SHP77 (cell line): ENCODE measurements around the gene ZNF79.
A peak's percentile ranks its signal among the peaks of the same experiment; 100 is the strongest.

Experiments
- DNase-seq, 2 experiments: peaks; one replicate each; lab custom pipeline; 2025; lab: John Stamatoyannopoulos, UW

The ZNF79 gene

DNA sequence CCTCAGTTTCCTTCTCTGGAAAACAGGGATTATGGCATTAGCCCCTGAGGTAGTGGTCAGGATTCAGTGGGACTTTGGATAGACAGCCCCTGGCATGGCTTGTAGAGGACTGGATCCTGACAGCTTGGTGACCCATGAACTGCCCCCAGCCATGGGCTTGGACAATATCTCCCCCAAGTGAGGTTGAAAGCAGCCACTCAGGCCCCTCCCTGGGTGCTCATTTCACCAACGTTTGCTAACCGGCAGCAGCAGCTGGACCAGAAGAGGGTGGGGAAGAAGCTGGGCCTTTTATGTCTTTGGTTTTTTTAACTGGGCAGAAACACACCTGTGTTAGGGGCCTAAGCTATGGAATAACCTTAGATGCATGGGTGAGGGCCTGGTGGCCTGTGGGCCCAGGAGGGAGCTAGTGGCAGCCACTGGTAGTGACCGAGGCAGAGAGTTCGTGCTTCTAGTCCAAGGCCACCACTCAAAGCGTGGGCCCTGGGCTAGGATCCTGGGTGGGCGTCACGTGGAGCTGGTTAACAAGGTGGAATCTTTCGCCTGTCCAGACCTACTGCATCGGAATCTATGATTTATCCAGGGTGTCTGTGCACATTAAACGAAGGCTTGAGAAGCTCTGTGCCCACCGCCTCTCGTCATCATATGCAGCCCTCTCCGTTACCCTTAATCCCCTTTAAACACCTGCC lies 25.3 kb upstream of the ZNF79 start:
- DNase-seq, result no peak

DNA sequence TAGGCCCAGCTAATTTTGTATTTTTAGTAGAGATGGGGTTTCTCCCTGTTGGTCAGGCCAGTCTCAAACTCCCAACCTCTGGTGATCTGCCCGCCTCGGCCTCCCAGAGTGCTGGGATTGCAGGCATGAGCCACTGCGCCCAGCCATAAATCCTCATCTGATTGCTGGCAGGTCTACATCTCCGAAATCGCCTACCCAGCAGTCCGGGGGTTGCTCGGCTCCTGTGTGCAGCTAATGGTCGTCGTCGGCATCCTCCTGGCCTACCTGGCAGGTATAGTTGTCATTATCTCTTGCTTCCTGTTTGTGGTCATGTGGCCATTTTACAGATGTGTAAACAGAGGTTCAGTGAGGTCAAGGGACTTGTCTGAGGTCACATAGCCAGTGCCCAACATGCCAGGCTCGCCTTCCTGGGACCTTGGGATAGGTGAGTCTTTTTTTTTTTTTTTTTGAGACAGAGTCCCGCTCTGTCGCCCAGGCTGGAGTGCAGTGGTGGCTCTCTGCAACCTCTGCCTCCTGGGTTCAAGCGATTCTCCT lies 24.4 kb upstream of the ZNF79 start:
- no peak for DNase-seq

DNA sequence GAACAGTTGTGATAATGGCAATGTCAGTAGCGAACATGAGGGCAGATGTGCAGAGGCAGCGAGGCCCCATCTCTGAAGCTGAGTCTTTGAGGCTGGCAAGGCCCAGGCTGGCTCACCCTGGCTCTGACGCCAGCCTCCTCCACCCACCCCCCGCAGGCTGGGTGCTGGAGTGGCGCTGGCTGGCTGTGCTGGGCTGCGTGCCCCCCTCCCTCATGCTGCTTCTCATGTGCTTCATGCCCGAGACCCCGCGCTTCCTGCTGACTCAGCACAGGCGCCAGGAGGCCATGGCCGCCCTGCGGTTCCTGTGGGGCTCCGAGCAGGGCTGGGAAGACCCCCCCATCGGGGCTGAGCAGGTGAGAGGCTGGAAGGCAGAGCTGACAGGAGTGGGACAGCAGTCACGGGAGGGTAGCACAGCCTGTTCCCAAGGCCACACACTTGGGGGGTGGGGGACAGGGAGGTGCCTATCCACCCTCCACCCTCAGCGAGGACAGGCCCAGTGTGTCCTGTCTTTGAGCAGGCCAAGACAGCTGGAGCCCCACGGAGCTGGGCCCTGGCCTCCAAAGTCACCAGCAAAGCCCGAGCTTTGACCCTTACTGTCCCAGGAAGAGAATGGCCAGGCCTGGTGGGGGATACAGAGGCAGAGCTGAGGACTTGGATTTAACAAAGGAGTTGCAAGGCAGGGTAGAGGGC lies 21.6 kb upstream of the ZNF79 start:
- DNase-seq, result no peak

DNA sequence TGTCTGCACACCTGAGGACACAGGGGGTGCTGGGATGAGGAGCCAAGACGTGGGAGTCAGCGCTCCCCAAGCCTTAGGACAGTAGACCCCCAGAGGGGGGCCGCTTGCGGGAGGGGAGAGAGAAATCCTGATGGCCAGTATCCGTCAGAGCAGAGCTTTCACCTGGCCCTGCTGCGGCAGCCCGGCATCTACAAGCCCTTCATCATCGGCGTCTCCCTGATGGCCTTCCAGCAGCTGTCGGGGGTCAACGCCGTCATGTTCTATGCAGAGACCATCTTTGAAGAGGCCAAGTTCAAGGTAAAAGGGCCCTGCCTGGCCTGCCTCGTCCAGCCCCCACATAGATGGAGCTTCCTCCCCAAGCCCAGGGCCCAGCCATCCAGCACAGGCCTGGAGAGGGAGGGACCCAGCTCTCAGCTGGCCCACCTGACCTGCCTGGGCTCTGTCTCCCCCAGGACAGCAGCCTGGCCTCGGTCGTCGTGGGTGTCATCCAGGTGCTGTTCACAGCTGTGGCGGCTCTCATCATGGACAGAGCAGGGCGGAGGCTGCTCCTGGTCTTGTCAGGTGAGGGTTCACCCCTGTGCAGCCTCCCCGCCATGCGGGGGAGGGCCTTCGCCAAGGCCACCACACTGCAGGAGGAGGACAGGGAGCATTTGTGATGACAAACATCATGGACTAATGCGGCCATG lies 20.5 kb upstream of the ZNF79 start:
- DNase-seq, result no peak

DNA sequence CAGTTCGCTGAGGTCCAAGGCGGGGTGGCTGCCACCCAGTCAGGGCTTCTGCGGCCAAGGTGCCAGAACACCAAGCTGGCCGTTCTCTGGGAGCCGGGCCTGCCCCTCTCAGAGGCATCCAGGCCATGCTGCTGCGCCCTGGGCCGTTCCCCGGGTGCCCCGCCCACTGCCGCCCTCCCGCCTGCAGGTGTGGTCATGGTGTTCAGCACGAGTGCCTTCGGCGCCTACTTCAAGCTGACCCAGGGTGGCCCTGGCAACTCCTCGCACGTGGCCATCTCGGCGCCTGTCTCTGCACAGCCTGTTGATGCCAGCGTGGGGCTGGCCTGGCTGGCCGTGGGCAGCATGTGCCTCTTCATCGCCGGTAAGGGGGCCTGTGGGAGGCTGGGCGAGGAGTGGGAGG lies 19.6 kb upstream of the ZNF79 start:
- DNase-seq, result no peak

DNA sequence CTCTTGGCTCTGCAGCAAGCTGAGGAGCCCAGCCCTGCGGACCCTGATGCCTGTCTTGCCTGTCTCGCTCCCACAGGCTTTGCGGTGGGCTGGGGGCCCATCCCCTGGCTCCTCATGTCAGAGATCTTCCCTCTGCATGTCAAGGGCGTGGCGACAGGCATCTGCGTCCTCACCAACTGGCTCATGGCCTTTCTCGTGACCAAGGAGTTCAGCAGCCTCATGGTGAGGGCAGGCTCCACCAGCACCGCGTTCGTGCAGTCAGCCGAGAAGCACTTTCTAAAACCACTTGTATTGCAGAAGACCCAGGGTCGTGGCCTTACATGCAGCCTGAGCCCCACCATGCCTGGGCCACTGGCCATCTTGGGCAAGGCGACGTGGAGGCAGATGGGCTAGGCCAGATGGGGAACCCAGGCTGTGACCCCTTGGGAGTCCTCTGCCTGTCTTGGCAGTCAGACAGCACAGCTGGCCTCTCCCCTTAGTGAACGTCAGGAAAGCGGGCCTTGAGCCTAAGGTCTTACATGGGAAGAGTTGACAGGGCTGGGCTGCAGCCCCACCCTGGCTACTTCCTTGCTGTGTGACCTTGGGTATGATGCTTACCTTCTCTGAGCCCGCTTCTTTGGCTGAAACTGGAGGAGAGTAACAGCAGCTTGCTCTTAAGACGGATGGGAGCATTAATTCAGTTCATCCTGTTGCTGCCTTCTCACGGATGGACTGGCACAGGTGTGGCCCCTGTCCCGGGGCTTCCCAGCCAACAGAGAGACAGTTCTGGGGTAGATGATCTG lies 18.6 kb upstream of the ZNF79 start:
- no peak for DNase-seq

DNA sequence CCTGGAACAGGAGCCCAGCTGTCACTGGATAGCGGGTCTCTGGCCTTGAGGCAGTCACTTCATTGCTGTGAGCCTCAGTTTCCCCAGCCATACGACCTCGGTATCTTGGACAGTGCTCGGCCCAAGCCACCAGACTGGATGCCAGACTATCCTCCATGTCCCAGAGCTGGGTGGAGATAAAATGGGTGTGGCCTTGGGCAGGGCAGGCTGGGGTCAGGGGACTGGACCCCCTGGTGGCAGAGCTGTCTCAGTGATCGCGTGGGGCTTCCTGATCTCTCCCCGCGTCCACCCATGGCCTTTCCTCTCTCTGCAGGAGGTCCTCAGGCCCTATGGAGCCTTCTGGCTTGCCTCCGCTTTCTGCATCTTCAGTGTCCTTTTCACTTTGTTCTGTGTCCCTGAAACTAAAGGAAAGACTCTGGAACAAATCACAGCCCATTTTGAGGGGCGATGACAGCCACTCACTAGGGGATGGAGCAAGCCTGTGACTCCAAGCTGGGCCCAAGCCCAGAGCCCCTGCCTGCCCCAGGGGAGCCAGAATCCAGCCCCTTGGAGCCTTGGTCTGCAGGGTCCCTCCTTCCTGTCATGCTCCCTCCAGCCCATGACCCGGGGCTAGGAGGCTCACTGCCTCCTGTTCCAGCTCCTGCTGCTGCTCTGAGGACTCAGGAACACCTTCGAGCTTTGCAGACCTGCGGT lies 17.2 kb upstream of the ZNF79 start:
- no peak for DNase-seq

DNA sequence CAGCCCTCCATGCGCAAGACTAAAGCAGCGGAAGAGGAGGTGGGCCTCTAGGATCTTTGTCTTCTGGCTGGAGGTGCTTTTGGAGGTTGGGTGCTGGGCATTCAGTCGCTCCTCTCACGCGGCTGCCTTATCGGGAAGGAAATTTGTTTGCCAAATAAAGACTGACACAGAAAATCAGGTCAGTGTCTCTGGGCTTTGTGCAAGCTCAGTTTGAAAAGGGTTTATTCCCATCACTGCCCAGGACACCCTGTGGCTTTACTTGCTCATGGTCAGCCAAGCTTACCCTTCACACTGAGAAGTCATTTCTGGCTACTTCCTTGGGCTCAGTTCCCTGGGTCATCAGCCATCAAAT lies 16.7 kb upstream of the ZNF79 start:
- DNase-seq, result no peak

DNA sequence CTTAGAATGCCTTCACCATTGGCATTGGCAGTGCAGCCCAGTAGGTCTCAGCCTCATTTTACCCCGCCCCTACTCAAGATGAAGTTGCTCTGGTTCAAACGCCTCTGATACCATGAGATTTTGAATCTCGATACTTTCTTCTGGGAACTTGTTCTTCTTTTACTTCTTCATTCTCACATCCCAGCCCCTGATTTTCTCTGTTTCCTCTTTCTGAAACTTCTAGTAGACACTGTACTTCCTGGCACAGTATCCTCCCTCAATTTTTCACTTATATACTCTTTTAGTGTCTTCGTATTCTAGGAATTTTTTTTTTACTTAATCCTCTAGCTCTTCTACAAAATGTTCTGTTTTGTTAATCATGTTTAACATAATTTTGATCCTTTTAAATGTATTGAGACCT lies 13.1 kb upstream of the ZNF79 start:
- DNase-seq, result no peak

DNA sequence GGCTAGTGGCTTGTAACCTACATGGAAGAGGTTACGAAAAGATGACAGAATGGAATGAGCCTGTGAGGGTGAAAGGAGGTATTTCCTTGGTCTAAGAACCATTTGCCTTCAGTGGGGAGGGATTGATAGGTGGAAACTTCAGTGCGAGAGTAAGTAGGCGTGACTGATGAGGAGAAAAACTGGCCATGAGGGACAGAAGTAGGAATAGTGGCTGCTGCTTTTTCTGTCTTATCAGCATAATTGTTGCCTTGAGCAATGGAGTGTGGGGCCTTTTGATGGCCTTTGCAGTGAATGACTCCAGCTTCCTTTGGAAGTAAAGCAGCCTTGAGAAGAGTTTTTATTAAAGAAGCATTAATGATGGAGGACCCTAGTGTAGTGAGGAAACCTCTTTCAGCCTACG lies 9.0 kb upstream of the ZNF79 start:
- DNase-seq, result no peak

DNA sequence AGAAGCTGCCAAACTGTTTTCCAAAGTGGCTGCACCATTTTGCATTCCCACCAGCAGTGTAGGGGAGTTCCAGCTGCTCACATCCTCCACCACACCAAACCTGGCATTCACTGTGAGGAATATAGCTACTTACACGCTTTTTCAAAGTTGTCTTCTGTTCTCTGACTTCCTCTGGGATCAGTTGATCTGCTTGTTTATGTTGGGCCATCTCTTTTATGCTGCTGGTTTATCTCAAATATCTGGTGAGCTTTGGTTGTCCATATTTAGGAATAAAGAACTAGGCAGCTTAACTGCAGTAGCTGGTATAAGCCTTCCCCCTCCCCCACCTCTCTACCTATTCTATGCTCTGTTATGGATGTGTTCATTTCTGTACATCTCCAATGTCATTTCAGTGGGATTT lies 8.5 kb upstream of the ZNF79 start:
- no peak for DNase-seq

DNA sequence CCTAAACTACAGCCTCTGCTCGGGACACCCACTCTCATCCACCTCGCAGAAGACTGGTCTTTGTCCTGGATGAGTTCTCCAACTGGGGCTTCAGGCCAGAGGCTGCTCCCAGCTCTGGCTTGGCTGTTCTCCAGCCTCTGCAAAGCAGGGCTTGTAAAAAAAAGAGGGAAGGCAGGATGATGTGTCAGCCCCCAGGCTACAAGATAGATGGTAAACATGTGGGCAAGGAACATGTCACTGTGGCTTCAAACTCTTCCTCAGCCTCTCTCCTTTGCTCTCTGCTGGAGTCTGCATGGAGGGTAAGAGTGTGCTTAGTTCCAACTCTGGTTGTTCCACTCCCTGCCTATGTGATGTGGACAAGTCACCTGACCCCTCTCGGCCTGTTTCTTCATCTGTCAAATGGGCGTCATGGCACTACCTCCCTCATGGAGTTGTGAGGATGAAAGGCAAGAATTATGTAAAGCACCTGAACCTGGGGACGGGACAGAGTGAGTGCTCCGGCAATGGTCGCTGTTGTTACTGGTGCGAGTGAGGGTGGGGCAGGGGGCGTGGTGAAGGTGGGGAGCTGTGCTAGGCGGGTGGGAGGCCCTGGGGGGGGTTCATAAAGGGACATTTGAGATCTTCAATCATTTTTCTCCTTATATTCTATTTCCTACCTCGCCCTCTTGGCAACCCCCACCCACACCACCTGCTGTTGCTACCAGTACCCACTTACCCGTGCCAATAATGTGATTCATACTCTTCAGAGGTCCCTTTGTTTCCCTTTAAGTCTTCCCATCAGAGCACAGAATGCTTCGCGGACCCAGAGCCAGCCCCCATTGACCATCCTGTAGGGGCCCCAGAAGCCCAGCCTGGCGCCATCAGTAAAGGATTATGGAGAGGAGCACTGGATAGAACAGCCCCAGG lies 6.8 kb upstream of the ZNF79 start:
- no peak for DNase-seq

DNA sequence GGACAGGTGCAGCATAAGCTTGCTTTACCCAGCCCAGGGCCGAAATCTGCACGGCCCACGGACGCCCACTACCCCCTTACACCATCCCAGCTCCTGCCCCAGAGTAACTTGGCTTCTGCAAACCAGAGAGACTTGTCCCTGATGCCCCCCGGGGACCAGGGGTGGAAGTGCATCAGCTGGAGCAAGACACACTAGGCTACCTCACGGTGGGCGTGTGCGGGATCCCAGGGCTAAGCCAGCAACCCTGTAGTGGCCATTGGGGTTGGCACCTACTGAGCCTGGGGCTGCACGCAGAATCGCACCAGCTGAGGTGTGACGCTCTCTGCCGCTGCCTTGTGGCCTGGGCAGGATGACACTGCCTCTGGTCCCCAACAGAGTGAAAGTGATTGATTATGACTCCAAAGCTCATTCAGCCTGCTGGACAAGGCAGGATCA lies 6.1 kb upstream of the ZNF79 start:
- peak; percentile 42 to 70 for DNase-seq

DNA sequence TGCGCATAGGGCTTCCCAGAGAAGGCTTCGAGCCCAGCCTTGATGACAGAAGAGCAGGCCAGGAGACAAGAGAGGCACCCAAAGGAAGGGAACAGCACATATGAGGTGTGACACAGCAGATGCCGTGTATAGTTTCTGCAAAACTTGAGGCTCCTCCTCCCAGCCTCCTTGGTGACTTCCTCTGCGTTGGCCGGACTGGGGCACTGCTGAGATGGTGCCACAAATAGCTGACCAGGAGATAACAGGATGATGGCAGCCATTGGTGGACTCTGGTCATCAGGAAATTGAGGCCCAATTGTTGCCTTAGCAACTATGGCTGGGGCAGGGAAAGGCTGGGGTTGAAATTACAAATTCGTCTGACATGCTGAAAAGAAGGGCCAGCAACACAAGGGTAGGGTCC lies 4.8 kb upstream of the ZNF79 start:
- no peak for DNase-seq

DNA sequence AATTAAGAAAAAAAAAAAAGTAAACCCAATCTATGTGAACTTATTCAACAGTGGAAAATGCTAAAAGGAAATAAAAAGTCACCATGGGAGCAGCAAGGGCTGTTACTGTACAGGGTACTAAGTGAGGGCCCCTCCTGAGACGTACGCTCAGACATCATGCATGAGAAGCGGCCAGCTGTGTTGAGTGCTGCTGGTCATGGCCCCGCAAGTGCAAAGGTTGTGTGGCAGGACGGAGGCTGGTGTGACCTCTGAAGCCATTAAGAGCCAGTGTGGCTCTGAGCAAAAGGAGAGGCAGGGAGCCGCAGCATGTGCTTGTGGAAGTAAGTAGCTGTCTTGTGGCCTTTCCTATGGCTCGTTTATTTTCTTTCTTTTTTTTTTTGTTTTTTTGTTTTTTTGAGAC lies 3.1 kb upstream of the ZNF79 start:
- DNase-seq, result no peak

DNA sequence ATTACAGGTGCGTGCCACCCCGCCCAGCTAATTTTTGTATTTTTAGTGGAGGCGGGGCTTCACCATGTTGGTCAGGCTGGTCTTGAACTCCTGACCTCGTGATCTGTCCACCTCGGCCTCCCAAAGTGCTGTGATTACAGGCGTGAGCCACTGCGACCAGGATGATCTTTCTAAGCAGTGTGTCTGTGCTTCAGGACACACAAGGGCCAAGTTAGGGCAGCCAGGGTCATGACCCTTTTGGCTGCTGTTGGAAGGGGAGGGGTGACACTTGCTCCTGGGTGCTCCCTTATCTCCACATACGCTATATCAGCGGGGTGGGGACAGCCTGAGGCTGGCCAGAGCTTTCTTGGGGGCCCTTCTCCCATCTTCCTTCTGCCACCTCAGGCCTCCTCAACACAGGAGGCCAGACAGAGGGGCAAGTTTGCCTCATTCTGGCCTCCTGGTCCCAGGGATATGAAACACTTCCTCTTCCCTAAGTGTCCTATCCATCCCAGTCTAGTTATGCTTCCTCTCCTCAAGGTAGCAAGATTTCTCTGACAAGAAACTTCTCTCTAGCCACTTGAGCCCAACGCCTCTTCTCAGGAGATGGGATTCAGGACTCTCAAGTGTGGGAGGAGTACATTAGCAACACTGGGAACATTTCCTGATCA lies 1.9 kb upstream of the ZNF79 start:
- DNase-seq, result no peak

DNA sequence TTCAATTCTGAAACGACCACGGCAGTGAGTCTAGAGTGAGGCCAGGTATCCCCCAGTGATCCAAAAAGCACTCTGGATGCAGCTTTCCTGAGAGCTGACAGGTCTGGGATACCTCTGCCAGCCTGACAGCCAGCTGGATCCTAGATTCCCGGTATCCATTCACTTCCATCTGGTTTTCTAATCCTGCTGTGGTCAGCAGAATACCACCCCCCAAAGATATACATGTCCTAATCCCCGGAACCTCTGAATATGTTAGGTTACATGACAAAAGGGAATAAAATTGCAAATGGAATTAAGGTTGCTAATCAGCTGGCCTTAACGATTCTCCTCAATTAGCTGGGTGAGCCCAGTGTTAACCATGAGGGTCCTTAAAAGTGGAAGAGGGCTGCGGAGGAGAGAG lies 1.4 kb upstream of the ZNF79 start:
- no peak for DNase-seq

DNA sequence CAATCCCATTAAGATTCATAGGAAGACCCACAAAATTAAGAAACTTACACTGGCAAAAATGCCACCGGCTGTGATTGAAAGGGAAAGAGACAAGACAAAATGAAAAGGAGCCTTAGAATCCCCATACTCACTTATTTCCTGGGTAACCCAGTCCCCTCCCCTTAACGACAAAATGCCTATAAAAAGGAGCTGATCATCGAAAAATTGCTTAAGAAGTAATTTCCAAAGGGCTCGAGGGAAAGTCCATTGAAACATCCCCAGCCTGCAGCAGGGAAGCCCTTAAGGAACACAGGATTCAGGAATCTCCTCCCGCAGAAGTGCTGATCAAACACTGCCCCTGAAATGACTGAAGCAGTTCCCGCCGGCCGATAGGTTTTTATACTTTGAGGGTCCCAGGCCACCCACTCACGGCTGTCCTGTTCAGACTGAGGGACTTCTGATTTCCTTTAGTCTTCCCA lies 677 bp upstream of the ZNF79 start:
- DNase-seq, result no peak

DNA sequence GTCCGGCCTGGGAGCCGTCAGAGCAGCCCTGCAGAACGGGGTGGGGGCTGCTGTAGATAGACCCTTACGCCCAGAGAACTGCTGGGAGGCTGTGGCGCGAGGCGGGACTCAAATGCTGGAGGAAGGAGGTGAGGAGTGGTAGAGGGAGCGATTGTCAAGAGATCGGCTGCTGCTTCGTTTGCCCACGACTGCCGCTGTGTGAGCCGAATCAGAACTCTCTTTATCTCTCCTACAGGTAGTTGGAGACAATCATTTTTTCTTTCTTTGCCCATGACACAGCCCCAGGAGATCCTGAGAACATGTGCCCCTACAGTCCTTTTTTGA lies 456 bp downstream of the ZNF79 start:
- no peak for DNase-seq

DNA sequence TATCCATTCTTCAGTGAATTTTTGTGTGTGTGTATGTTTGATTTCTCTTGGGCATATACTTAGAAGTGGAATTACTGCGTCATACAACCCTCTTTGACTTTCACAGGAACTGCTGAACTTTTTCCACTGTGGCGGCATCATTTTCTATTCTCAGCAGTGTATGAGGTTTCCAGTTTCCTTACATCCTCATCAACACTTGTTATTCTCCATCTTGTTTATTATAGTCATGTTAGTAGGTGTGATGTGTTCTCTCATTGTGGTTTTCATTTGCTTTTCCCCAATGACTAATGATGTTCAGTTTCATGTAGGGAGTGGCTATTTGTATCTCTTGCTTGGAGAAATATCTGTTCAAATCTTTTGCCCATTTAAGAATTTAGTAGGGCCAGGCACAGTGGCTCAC lies 2.6 kb downstream of the ZNF79 start:
- DNase-seq, result no peak
